ENCODE results near the gene CPSF3.

DNA sequence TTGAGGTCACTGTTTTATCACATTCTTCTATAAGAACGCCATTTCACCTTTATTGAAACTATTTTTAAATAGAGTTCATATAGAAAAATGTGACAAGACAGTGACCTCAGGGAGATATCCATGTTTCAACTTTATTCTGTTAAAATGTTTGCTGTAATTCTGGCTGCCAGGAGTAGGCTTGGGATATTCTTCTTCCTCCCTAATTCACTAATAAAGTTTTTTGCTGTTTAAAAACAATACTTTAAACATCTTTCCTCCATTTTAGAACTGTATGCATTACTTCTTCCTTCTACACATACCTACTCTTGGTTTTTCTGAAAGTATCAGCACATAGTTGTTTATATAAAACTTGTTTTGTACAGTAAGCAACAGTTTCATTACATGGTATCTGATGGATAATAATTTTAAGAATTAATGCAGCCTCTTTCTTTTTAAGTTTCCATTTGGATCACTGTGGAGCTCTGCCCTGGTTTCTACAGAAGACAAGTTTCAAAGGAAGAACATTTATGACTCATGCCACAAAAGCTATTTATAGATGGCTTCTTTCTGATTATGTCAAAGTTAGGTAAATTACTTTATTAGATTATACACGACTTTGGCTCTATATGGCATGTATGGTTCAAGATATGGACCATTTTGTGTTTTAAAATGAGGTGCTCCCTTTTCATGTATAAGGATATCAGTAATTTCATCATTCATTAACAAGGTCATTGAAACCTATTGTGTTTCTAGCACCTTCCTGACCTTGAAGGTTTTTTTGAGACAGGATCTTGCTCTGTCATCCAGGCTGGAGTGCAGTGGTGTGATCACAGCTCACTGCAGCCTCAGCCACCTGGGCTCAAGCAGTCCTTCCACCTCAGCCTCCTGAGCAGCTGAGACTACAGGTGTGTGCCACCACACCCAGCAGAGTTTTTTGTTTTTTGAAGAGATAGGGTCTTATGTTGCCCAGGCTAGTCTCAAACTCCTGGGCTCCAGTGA, 7.2 kb downstream of the CPSF3 start:
- TF ChIP-seq SMAD1 (CRISPR knock-in tag; IDR thresholded peaks at IDR 0.05; ENCODE audit: borderline replicate concordance, low read depth) (no peak), HDAC6 (IDR thresholded peaks at IDR 0.05; ENCODE audit: low read depth, low read length) (no peak)
